GDM1 (cell line): ENCODE measurements around the gene FABP6.
"Not testable (repeated sequence)": the region's sequence is repeated elsewhere in the genome, so short reads cannot be mapped to it uniquely, and the experiment has no call there.

Experiments used
- DNase-seq: peaks from one replicate; lab custom pipeline; 2025; lab: John Stamatoyannopoulos, UW

FABP6 gene

GRCh38 chr5:160221082-160221481, 8.2 kb upstream of the FABP6 start:
- no peak for DNase-seq

DNA sequence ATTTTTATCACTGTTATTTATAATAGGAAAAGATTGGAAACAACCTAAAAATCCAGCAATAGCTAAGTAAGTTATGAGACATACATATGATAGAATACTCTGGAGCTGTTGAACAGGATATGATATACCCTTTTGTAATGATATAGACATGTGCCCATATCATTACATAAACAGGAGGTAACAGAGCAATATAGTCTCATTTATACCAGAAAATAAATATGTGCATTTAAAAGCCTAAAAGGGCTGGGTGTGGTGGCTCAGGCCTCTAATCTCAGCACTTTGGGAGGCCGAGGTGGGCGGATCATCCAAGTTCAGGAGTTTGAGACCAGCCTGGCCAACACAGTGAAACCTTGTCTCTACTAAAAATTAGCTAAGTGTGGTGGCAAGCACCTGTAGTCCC, 2.3 kb upstream of the FABP6 start:
- DNase-seq, result no peak

DNA sequence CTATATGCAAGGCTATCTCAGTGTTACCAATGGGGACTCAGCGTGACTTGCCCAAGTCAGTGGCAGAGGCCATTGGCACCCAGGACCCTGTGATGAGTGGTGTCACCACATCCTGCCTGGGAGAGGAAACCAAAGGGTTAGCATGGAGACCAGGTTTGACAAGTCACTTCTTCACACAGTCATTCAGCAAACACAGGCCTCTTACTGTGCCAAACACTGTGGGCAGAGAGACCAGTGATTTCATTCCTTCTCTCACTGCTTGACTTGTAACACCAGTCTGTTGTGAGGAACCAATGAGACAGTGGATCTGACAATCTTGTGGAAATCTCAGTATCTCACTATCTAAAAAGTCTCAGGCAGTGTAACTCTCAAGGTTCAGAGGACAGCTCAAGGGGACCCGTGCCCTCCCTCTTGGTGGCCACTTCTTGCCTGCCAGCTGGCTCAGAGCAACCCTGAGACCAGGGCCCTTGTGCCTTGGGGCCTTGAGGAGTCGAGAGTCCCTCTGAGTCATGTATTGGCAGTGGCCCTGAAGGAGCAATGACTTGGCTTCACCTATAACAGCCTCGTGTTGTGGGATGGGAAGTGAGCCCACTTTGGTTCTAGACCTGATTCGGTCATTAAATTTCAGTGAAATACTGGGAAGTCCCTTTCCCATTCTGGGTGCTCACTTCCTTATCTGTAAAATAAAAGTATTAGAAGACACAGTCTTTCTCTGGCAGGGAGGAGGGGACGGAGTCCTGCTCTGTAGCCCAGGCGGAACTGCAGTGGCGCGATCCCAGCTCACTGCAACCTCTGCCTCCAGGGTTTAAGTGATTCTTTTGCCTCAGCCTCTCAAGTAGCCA, 1.6 kb downstream of the FABP6 start:
- DNase-seq, result no peak

GRCh38 chr5:160231783-160232342, 2.6 kb downstream of the FABP6 start:
- DNase-seq, result no peak

- DNase-seq, result no peak
These were observed 3.9 kb downstream of the FABP6 start for GRCh38 chr5:160233215-160233614.

- no peak for DNase-seq
These were observed 6.4 kb downstream of the FABP6 start for GRCh38 chr5:160235731-160236130.

- no peak for DNase-seq
These were observed 8.3 kb downstream of the FABP6 start for GRCh38 chr5:160237571-160238093.

GRCh38 chr5:160240350-160240749, 11.0 kb downstream of the FABP6 start:
- no peak for DNase-seq

DNA sequence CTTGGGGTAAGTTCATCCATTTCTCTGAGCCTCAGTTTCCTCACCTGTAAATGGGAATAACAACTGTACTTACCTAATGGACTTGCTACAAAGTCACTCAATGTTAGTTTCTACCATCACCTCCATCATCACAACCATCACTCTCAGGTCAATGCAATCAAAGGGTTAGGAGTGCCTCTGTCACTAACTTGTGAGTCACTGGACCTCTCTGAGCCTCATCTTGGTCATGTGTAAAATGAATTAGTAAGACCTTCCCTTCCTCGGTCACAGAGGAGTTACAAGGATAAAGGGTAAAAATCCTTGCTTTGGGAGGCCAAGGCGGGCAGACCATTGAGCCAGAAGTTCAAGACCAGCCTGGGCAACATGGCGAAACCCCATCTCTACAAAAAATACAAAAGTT, 12.8 kb downstream of the FABP6 start:
- no peak for DNase-seq

DNA sequence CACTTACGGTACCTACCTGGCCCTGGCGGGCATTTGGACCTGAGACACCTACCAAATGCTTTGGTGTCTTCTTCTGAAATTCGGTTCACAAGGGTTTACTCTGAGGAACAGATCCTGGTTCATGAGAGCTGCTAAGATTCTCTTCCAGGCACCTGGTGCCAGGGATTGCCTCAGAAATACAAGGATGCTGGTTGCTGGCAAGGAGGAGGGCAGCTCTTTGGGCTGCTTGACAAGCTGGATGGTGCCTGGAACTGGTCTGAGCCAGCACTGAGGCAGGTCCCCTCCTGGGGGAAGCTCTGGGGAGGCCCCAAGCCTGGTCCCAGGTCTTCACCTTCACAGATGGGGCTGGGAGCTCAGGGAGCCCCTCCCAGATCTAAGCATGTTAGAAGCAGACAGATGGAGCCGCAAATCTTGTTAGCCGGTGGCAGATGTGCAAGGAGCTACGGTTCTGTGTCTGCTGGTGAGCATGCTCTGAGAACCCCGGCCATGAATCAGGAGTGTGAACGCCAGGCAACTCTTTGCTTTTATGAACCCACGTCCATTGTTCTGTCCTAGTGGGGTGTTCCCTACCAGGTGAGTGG, 16.3 kb downstream of the FABP6 start:
- no peak for DNase-seq

DNA sequence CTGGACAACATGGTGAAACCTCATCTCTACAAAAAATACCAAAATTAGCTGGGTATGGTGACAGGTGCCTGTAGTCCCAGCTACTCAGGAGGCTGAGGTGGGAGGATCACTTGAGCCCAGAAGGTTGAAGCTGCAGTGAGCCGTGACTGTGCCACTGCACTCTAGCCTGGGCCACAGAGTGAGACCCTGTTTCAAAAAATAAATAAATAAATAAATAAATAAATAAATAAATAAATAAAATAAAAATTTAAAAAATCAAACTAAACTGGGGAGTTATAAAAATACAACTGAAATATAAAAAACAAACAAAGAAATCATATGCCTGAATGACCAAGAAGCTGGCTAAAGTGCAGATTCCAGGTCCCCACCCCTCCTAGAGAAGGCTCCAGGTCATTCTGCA, 20.3 kb downstream of the FABP6 start:
- DNase-seq, result not testable (repeated sequence)

GRCh38 chr5:160250226-160250625, 20.9 kb downstream of the FABP6 start:
- no peak for DNase-seq

GRCh38 chr5:160250826-160251225, 21.5 kb downstream of the FABP6 start:
- no peak for DNase-seq

- DNase-seq, result no peak
These were observed 22.3 kb downstream of the FABP6 start for GRCh38 chr5:160251406-160252155.

DNA sequence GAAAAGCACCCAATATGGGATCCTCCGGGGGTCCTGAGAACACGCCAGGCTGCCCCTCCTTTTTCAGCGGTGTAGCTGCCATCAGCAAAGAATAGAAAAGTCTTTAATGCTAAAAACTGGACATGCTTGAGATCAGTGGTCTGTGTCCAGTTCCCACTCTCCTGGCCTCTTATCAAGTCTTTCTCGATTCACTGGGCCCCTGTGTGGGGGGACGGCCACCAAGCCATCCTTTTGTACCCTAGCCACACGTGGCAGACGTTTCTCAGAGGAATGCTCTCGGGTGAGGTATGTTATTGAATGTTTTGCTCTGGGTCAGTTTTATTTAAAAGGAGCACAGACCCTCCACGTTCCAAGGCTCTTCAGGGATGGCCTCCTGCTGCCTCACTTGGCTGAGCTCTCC, 23.6 kb downstream of the FABP6 start:
- DNase-seq, result no peak

- no peak for DNase-seq
These were observed 24.1 kb downstream of the FABP6 start for GRCh38 chr5:160253441-160253840.

DNA sequence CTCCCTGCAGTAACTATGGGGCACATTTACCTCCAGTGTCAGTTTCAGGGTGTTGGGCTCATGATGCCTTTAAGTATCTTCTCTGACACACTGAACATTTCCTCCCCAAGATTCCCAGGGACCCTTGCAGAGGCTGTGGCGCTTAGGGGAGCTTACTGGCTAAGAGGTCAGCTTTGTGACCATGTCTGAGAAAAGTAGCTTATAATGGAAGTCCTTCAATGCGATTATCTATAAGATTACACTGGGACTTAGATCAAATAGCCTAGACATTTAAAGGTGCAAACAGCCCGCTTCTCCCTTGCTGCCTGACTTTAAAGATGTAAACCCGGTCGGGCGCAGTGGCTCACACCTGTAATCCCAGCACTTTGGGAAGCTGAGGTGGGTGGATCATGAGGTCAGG, 25.4 kb downstream of the FABP6 start:
- no peak for DNase-seq

- no peak for DNase-seq
These were observed 30.0 kb downstream of the FABP6 start for GRCh38 chr5:160259341-160259740.

DNA sequence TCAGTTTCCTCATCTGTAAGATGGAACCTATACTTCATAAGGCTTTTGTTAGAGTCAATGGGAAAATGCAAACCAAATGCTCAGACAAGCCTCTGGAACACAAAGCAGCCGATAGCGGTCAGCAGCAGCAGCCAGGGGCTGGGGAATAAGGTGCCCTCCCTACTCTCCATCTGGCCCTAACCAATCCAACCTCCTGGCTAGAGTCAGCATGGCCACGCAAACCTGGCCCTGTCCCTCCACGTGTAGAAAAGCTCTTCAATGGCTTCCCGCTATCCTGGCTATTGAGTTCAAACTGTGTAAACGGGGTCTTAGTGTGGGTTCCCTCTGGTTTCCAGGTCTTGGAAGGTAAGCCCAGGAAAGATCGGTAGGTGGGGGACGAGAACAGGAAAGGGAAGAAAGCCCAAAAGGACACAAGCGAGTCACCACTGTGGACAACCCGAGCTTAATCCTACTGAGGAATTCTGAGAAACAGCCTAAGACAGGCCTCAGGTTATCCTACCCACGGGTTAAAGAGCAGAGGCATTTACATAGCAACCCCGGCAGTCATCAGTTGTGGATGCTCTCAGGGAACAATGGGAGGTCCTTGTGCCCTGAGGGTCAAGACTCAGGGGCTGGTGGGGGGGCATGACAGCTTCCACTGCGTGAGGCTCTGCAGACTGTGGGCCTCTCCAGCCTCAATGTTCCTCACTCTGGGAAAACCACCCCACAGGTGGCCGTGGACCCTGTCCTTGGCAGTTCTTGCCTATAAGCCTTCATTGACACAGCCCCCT, 30.9 kb downstream of the FABP6 start:
- no peak for DNase-seq

DNA sequence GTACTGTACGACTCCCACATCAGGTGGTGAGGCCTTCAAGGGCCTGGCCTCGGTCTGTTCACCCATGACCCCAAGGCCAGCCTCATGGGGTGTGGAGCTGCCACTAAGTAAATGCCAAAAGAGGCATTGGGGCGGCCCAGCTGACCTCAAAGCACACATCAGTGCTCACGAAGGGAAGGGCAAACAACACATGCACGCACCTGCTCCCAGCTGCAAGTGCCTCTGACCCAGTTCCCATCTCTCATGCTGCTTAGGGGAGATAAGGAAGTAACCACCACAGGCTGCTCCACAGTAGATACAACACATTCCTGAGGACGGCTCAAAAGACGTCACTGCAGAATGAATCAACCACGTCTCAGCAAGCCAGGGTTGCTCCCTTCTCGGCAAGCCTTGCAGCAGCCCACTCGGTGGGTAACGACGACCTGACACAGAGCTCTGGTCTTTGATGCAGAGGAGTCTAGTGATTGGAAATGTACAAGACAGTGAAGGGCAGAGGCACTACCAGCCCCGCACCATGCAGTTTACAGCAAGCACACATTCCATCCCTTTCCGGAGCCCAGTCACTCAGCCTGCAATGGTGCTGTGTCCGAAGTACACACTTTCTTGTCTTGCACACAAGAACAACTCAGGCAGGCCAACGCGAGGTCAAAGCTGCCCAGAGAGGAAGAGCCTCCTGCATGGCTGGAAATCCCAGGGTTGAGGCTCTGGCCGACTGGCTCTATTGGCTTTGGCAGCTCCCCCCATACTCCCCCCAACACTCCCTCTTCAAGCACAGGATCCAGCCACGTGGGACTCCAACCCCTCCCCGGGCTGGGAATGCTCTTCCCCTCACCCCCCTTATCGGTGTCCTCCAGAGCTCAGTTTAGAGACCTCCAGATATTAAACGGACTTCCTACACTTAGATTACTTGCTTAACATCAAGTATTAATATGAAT, 31.8 kb downstream of the FABP6 start:
- peak; percentile 64 for DNase-seq
